ENCODE measurements around the gene RGS7.

GRCh38 chr1:241343956-241344355 is 13.0 kb downstream of the RGS7 start:
- no peak for TF ChIP-seq CTCF (IDR thresholded peaks at IDR 0.05)
- TF ChIP-seq POLR2A (IDR thresholded peaks at IDR 0.05) = no peak

Data from Peyer's patch (tissue), 4 donors.